Measurements from ENCODE around the gene FREM1.

Gene FREM1

DNA sequence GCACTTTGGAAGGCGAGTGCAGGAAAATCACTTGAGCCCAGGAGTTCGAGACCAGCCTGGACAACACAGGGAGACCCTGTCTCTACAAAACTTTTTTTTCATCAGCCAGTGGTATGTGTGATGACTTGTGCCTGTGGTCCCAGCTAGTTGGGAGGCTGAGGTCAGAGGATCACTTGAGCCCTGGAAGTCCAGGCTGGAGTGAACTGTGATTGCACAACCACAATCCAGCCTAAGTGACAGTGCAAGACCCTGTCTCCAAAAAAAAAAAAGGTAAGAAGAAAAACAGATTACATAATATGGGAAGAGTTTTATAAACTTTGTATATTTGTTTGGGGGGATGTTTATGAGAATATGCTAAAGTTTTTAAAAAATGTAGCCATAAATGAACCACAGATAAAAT, 111.2 kb downstream of the FREM1 start:
- no peaks in the 10 kb centered on the region for H3K9me3 ChIP-seq (ENCODE audit: control insufficient read depth in 1 of 2, low read length in 2 of 2)
- H3K36me3 ChIP-seq (ENCODE audit: control insufficient read depth in 1 of 2, insufficient read depth in 2 of 2, low read length in 2 of 2) = peaks cover 0 to 13% of the 10 kb centered on the region in 2 donors
- no peak overlapping the region for H3K9ac ChIP-seq (ENCODE audit: low read depth in 1 of 2, low read length in 2 of 2)
- H3K4me1 ChIP-seq (ENCODE audit: control insufficient read depth in 1 of 2, insufficient read depth in 2 of 2, low read length in 2 of 2) = no peaks in the 10 kb centered on the region
- H3K27ac ChIP-seq (ENCODE audit: low read depth, low read length) = no peak overlapping the region
- no peak overlapping the region for H3K4me3 ChIP-seq (ENCODE audit: low read depth in 1 of 2, low read length in 2 of 2)
- no peaks in the 10 kb centered on the region for H3K27me3 ChIP-seq (ENCODE audit: control insufficient read depth in 1 of 2, insufficient read depth in 2 of 2, low read length in 2 of 2)

DNA sequence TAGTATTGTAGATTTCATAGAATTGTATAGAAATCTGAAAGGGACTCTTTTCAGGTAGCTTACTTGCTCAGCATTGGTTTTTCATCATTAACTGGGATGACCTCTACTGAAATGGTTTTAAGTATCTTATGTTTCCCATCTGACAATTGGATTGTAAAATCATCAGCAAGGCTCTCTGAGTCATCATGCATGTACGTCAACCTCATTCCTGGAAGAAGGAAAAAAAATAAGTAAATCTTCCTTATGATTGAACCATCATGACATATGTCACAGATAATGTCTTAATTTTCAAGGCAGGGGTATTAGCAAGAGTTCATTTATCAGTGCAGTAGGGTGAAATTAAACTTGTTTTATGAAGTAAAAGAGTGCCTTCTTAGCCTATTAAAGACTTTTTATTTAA, 112.8 kb downstream of the FREM1 start:
- H3K4me3 ChIP-seq (ENCODE audit: low read depth in 1 of 2, low read length in 2 of 2) = no peak overlapping the region
- no peak overlapping the region for H3K9ac ChIP-seq (ENCODE audit: low read depth in 1 of 2, low read length in 2 of 2)
- H3K27ac ChIP-seq (ENCODE audit: low read depth, low read length) = no peak overlapping the region
- H3K36me3 ChIP-seq (ENCODE audit: control insufficient read depth in 1 of 2, insufficient read depth in 2 of 2, low read length in 2 of 2) = peaks cover 0 to 13% of the 10 kb centered on the region in 2 donors
- H3K27me3 ChIP-seq (ENCODE audit: control insufficient read depth in 1 of 2, insufficient read depth in 2 of 2, low read length in 2 of 2) = no peaks in the 10 kb centered on the region
- H3K9me3 ChIP-seq (ENCODE audit: control insufficient read depth in 1 of 2, low read length in 2 of 2) = no peaks in the 10 kb centered on the region
- no peaks in the 10 kb centered on the region for H3K4me1 ChIP-seq (ENCODE audit: control insufficient read depth in 1 of 2, insufficient read depth in 2 of 2, low read length in 2 of 2)

DNA sequence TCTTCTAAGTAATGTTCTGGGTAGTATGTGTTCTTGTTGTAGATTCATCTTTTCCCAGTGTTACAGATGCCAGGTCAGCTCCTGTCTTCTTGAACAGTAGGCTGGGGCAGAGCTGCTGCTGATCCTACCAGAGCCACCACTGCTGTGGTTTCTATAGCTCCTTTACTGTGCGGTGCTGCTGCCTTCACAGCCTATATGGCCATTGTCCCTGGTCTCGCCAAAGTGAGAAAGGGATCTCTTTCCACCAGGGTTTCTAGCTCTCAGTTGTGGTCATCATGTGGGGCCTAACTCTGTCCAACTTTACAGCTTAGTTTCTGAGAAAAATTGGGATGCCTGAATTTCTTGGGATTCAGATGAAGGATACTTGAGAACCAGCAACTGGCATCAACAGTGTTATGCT, 116.8 kb downstream of the FREM1 start:
- Histone ChIP-seq H3K9me3 (ENCODE audit: control insufficient read depth in 1 of 2, low read length in 2 of 2) (no peaks in the 10 kb centered on the region), H3K27ac (ENCODE audit: low read depth, low read length) (no peak overlapping the region), H3K9ac (ENCODE audit: low read depth in 1 of 2, low read length in 2 of 2) (no peak overlapping the region), H3K36me3 (ENCODE audit: control insufficient read depth in 1 of 2, insufficient read depth in 2 of 2, low read length in 2 of 2) (peaks cover 3 to 20% of the 10 kb centered on the region in 2 donors), H3K4me1 (ENCODE audit: control insufficient read depth in 1 of 2, insufficient read depth in 2 of 2, low read length in 2 of 2) (no peaks in the 10 kb centered on the region), H3K4me3 (ENCODE audit: low read depth in 1 of 2, low read length in 2 of 2) (no peak overlapping the region), H3K27me3 (ENCODE audit: control insufficient read depth in 1 of 2, insufficient read depth in 2 of 2, low read length in 2 of 2) (no peaks in the 10 kb centered on the region)

DNA sequence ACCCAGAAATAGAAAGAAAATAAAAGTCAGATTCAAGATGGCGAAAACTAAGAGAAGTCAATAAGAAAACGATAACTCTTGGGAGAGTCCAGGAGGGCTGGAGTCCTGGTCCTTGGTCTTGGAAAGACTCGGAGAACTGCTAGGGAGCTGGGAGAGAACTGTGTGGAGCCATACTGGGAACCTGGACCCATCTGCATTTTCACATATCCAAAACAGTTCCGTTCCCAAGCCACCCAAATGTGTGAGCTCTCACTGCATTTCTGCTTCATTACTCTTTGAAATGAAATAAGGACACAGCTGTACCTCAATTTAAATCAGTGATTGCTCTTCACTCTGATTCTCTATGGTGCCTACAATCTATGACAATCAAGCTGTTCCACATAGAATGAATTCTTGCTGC, 119.6 kb downstream of the FREM1 start:
- no peak overlapping the region for H3K27ac ChIP-seq (ENCODE audit: low read depth, low read length)
- no peak overlapping the region for H3K9ac ChIP-seq (ENCODE audit: low read depth in 1 of 2, low read length in 2 of 2)
- H3K4me3 ChIP-seq (ENCODE audit: low read depth in 1 of 2, low read length in 2 of 2) = no peak overlapping the region
- no peaks in the 10 kb centered on the region for H3K4me1 ChIP-seq (ENCODE audit: control insufficient read depth in 1 of 2, insufficient read depth in 2 of 2, low read length in 2 of 2)
- H3K9me3 ChIP-seq (ENCODE audit: control insufficient read depth in 1 of 2, low read length in 2 of 2) = no peaks in the 10 kb centered on the region
- H3K27me3 ChIP-seq (ENCODE audit: control insufficient read depth in 1 of 2, insufficient read depth in 2 of 2, low read length in 2 of 2) = no peaks in the 10 kb centered on the region
- peaks cover 3 to 11% of the 10 kb centered on the region in 2 donors for H3K36me3 ChIP-seq (ENCODE audit: control insufficient read depth in 1 of 2, insufficient read depth in 2 of 2, low read length in 2 of 2)

DNA sequence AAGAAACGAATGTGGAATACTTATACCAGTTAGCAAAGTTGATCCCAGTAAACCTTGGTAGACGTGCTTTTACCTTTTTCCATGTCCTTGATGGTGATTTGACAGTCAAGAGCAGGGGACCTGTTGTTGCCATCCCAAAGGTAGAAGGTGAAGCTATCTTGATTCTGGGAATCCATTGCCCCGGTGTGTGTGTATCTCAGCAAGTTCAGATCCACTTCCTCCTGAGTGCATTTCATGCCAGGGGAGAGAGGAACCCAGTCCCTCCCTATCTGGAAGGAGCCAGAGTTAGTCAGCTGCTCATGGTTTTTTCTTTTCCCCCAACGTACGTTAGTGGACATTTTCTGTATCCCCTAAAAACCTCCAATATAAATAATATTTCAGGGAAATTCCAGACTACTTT, 121.4 kb downstream of the FREM1 start:
- Histone ChIP-seq H3K36me3 (ENCODE audit: control insufficient read depth in 1 of 2, insufficient read depth in 2 of 2, low read length in 2 of 2) (peaks cover 3 to 14% of the 10 kb centered on the region in 2 donors), H3K9me3 (ENCODE audit: control insufficient read depth in 1 of 2, low read length in 2 of 2) (no peaks in the 10 kb centered on the region), H3K27ac (ENCODE audit: low read depth, low read length) (no peak overlapping the region), H3K4me1 (ENCODE audit: control insufficient read depth in 1 of 2, insufficient read depth in 2 of 2, low read length in 2 of 2) (no peaks in the 10 kb centered on the region), H3K27me3 (ENCODE audit: control insufficient read depth in 1 of 2, insufficient read depth in 2 of 2, low read length in 2 of 2) (no peaks in the 10 kb centered on the region), H3K9ac (ENCODE audit: low read depth in 1 of 2, low read length in 2 of 2) (no peak overlapping the region), H3K4me3 (ENCODE audit: low read depth in 1 of 2, low read length in 2 of 2) (no peak overlapping the region)

DNA sequence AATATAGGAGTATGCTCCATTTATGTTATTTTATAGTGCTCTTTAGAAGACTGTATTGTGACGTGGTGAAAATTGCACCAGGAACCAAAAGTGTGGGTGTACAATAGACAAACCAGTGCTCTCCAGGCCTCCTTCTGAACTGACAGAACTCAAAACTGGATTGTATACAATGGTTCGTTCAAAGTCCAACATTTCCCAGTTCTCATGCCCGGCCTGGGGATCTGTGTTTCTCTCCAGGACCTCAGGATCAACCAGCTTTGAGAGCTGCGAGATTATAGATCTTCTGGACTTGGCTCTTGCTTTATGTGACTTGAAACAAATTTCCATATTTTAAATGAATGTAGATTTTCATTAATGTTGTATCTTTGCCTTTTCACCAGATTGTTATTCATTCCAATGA, 126.9 kb downstream of the FREM1 start:
- H3K9ac ChIP-seq (ENCODE audit: low read depth in 1 of 2, low read length in 2 of 2) = no peak overlapping the region
- no peaks in the 10 kb centered on the region for H3K27me3 ChIP-seq (ENCODE audit: control insufficient read depth in 1 of 2, insufficient read depth in 2 of 2, low read length in 2 of 2)
- peaks cover 0 to 9% of the 10 kb centered on the region in 2 donors for H3K36me3 ChIP-seq (ENCODE audit: control insufficient read depth in 1 of 2, insufficient read depth in 2 of 2, low read length in 2 of 2)
- no peak overlapping the region for H3K4me3 ChIP-seq (ENCODE audit: low read depth in 1 of 2, low read length in 2 of 2)
- H3K9me3 ChIP-seq (ENCODE audit: control insufficient read depth in 1 of 2, low read length in 2 of 2) = no peaks in the 10 kb centered on the region
- H3K27ac ChIP-seq (ENCODE audit: low read depth, low read length) = no peak overlapping the region
- no peaks in the 10 kb centered on the region for H3K4me1 ChIP-seq (ENCODE audit: control insufficient read depth in 1 of 2, insufficient read depth in 2 of 2, low read length in 2 of 2)

DNA sequence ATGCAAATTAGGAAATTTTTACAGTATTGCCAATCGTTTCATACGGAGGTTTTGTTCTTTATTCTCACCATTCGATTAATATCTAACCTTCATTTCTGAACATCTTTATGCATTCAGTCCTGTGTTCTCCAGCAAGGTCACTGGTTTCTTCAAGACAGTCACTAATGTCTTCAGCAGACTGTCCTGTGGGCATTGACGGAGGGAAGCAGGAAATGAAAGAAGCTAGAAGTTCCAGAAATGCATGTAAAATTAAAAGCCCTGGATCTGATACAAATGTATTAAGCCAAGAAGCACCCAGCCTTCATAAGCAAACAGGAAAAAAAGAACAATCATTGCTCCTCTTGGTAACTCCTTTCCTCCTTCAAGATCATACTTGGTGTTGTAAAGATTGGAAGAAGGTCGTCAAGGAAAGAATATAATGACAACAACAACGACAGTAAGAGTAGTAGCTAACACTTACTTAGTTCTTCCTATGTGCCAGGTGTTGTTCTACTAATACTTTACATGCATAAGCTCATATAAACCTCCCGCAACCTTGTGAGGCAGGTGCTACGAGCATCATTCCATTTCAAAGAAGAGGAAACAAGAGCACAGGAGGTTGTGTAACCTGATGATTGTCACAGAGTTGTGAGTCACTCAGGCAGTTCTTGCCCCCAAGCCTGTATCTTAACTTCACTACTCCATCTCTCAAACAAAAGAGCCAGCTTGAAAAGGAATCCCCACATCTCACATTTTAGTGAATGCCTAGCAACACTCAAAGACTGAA, 127.8 kb downstream of the FREM1 start:
- Histone ChIP-seq H3K27me3 (ENCODE audit: control insufficient read depth in 1 of 2, insufficient read depth in 2 of 2, low read length in 2 of 2) (no peaks in the 10 kb centered on the region), H3K27ac (ENCODE audit: low read depth, low read length) (no peak overlapping the region), H3K9ac (ENCODE audit: low read depth in 1 of 2, low read length in 2 of 2) (no peak overlapping the region), H3K4me1 (ENCODE audit: control insufficient read depth in 1 of 2, insufficient read depth in 2 of 2, low read length in 2 of 2) (no peaks in the 10 kb centered on the region), H3K9me3 (ENCODE audit: control insufficient read depth in 1 of 2, low read length in 2 of 2) (no peaks in the 10 kb centered on the region), H3K4me3 (ENCODE audit: low read depth in 1 of 2, low read length in 2 of 2) (no peak overlapping the region), H3K36me3 (ENCODE audit: control insufficient read depth in 1 of 2, insufficient read depth in 2 of 2, low read length in 2 of 2) (peaks cover 0 to 9% of the 10 kb centered on the region in 2 donors)

DNA sequence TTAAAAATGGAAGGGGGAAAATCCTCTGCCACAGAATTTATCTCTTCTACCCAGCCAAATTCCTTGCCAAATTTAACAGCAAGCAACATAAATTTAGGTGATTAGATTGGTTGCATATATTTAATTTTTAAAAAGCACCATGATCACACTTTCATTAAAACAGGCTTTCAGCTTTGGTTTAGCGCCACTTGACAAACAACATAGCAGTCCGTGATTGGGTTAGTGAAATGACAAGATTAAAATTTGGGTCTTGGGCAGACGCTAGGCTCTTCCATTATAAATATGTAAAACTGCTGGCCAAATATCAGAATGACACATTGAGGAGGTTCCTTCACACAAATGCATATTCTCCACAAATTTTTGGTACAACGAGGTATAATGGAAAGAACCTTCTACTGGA, 129.5 kb downstream of the FREM1 start:
- Histone ChIP-seq H3K4me1 (ENCODE audit: control insufficient read depth in 1 of 2, insufficient read depth in 2 of 2, low read length in 2 of 2) (no peaks in the 10 kb centered on the region), H3K9ac (ENCODE audit: low read depth in 1 of 2, low read length in 2 of 2) (no peak overlapping the region), H3K36me3 (ENCODE audit: control insufficient read depth in 1 of 2, insufficient read depth in 2 of 2, low read length in 2 of 2) (peaks cover 2 to 10% of the 10 kb centered on the region in 2 donors), H3K27me3 (ENCODE audit: control insufficient read depth in 1 of 2, insufficient read depth in 2 of 2, low read length in 2 of 2) (no peaks in the 10 kb centered on the region), H3K27ac (ENCODE audit: low read depth, low read length) (no peak overlapping the region), H3K4me3 (ENCODE audit: low read depth in 1 of 2, low read length in 2 of 2) (no peak overlapping the region), H3K9me3 (ENCODE audit: control insufficient read depth in 1 of 2, low read length in 2 of 2) (no peaks in the 10 kb centered on the region)

DNA sequence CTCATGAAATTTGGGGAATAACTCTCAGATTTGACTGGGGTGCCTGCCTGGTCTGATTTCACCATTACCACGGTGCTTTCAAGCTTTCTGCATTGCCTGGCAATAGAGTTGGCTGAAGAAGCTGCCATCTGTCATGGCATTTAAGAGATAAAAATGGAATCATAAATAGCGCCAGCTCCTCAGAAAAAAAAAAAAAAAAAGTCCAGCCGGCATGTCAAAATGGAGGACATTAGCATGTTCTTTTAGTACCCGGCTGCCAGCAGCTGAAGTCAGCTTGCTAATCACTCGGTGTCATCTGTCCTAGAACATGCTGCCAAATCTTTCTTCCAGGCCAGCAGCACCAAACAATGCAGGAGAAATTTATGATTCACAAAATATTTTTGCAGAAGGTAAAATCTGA, 130.0 kb downstream of the FREM1 start:
- H3K27ac ChIP-seq (ENCODE audit: low read depth, low read length) = no peak overlapping the region

DNA sequence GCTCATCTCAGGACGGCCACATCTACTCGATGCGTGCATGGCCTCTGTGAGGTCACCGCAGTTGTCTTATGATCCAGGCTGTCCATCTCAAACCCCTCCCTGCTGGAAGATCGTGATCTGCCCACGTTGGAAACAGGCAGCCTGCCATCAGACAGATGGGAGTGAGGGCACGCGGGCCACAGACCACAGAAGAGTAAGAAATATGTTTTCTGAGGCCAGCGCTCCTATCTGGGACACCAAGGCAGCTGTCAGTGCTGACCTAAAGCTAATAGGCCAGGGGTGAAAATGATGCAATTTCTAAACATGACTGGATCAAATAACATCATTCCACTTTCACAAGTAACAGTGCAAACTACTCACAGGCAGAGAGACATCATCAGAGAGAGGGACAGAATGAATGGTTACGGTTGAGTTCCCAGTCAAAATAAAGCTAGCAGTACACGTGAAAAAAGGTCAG, 130.6 kb downstream of the FREM1 start:
- Histone ChIP-seq H3K27me3 (ENCODE audit: control insufficient read depth in 1 of 2, insufficient read depth in 2 of 2, low read length in 2 of 2) (no peaks in the 10 kb centered on the region), H3K27ac (ENCODE audit: low read depth, low read length) (no peak overlapping the region), H3K9ac (ENCODE audit: low read depth in 1 of 2, low read length in 2 of 2) (no peak overlapping the region), H3K4me1 (ENCODE audit: control insufficient read depth in 1 of 2, insufficient read depth in 2 of 2, low read length in 2 of 2) (no peaks in the 10 kb centered on the region), H3K4me3 (ENCODE audit: low read depth in 1 of 2, low read length in 2 of 2) (no peak overlapping the region), H3K36me3 (ENCODE audit: control insufficient read depth in 1 of 2, insufficient read depth in 2 of 2, low read length in 2 of 2) (peaks cover 2 to 11% of the 10 kb centered on the region in 2 donors), H3K9me3 (ENCODE audit: control insufficient read depth in 1 of 2, low read length in 2 of 2) (no peaks in the 10 kb centered on the region)

More for the DNA sequence above, 130.0 kb downstream of the FREM1 start:
- Histone ChIP-seq H3K4me1 (ENCODE audit: control insufficient read depth in 1 of 2, insufficient read depth in 2 of 2, low read length in 2 of 2) (no peaks in the 10 kb centered on the region), H3K9me3 (ENCODE audit: control insufficient read depth in 1 of 2, low read length in 2 of 2) (no peaks in the 10 kb centered on the region), H3K4me3 (ENCODE audit: low read depth in 1 of 2, low read length in 2 of 2) (no peak overlapping the region), H3K36me3 (ENCODE audit: control insufficient read depth in 1 of 2, insufficient read depth in 2 of 2, low read length in 2 of 2) (peaks cover 2 to 11% of the 10 kb centered on the region in 2 donors), H3K9ac (ENCODE audit: low read depth in 1 of 2, low read length in 2 of 2) (no peak overlapping the region), H3K27me3 (ENCODE audit: control insufficient read depth in 1 of 2, insufficient read depth in 2 of 2, low read length in 2 of 2) (no peaks in the 10 kb centered on the region)

Data from duodenal mucosa (tissue), 2 donors.